Measurements from ENCODE around the gene SIX3.

The SIX3 gene

GRCh38 chr2:44931198-44931780, 10.2 kb upstream of the SIX3 start:
- no peak for DNase-seq

- DNase-seq: no peak
Measured at GRCh38 chr2:44932079-44932478, 9.4 kb upstream of the SIX3 start.

- no peak for DNase-seq
Measured at GRCh38 chr2:44932564-44933392, 8.7 kb upstream of the SIX3 start.

- DNase-seq: no peak
Measured at GRCh38 chr2:44933434-44933951, 8.0 kb upstream of the SIX3 start.

- DNase-seq: no peak
Measured at GRCh38 chr2:44934038-44934982, 7.2 kb upstream of the SIX3 start.

GRCh38 chr2:44934983-44935728, 6.3 kb upstream of the SIX3 start:
- no peak for DNase-seq

GRCh38 chr2:44935729-44936098, 5.8 kb upstream of the SIX3 start:
- DNase-seq: no peak

- DNase-seq: no peak
Measured at GRCh38 chr2:44936275-44936674, 5.2 kb upstream of the SIX3 start.

- DNase-seq: no peak
Measured at GRCh38 chr2:44936715-44937687, 4.5 kb upstream of the SIX3 start.

- no peak for DNase-seq
Measured at GRCh38 chr2:44937688-44938240, 3.7 kb upstream of the SIX3 start.

GRCh38 chr2:44938287-44939105, 3.0 kb upstream of the SIX3 start:
- DNase-seq: no peak

- no peak for DNase-seq
Measured at GRCh38 chr2:44939106-44940048, 2.1 kb upstream of the SIX3 start.

GRCh38 chr2:44940049-44940494, 1.4 kb upstream of the SIX3 start:
- DNase-seq: no peak

GRCh38 chr2:44940732-44941464, 604 bp upstream of the SIX3 start:
- DNase-seq: no peak

GRCh38 chr2:44942304-44943030, 965 bp downstream of the SIX3 start:
- no peak for DNase-seq

GRCh38 chr2:44943031-44943692, 1.7 kb downstream of the SIX3 start:
- no peak for DNase-seq

GRCh38 chr2:44943693-44944101, 2.2 kb downstream of the SIX3 start:
- DNase-seq: no peak

Measured in HCEC 1CT (cell line).